ENCODE data around the gene CDK16. TPM values are rescaled to one million over a fixed set of nuclear protein-coding genes. Genes with fewer than 3 reads are reported as not detected.

CDK16 gene
- total and polyA plus RNA-seq, 2 donors (not counting 3 experiments of a cell fraction or from before 2014, with no cell fraction given): 99.9 to 149 TPM

DNA sequence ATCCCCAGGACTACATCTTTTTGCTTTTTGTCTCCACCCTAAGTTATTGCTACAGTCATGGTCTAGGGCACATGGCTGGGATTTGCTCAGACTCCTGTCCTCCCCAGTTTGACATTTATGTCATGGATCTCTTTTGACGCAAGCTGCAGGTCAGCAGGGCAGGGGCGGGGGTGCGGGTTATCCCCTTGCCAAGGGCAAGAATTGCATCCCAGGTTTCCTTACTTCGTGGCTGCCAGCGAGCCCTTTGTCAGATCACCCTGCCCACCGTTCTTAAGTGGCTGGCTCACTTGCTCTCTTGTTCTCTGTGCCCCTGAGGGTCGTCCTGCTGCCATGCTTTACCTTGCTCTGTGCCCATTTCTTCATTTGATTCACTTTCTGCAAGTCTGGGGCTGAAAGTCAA lies 45.9 kb upstream of the CDK16 start:
- Histone ChIP-seq H3K4me2 (ENCODE audit: insufficient read depth, low read length) (no peak overlapping the region), H3K9me3 (replicated peaks; ENCODE audit: control insufficient read depth, insufficient read depth, low read length) (no peaks in the 10 kb centered on the region), H3K4me1 (ENCODE audit: control insufficient read depth, extremely low read depth, insufficient read depth, low read length) (no peaks in the 10 kb centered on the region), H2AFZ (ENCODE audit: low read depth, low read length) (no peak overlapping the region), H3K4me3 (replicated peaks in 1 of 3; ENCODE audit: insufficient read depth in 1 of 3, low read depth in 1 of 3, low read length in 3 of 3) (no peak overlapping the region), H3K9me1 (replicated peaks; ENCODE audit: control insufficient read depth, extremely low read depth, insufficient read depth, low read length) (no peaks in the 10 kb centered on the region), H3K9ac (replicated peaks; ENCODE audit: extremely low read depth, insufficient read depth, low read length) (no peak overlapping the region), H3K79me2 (ENCODE audit: control insufficient read depth, insufficient read depth, low read length) (no peaks in the 10 kb centered on the region), H3K27me3 (ENCODE audit: control insufficient read depth in 2 of 2, insufficient read depth in 2 of 2, low read length in 2 of 2) (no peaks in the 10 kb centered on the region), H3K36me3 (ENCODE audit: control insufficient read depth in 2 of 2, extremely low read depth in 1 of 2, insufficient read depth in 2 of 2, low read length in 2 of 2) (peaks cover 0 to 50% of the 10 kb centered on the region in 2 experiments), H4K20me1 (replicated peaks; ENCODE audit: control insufficient read depth, extremely low read depth, insufficient read depth, low read length) (no peaks in the 10 kb centered on the region), H3K27ac (ENCODE audit: insufficient read depth, low read depth, low read length) (no peak overlapping the region)
- DNase-seq (ENCODE audit: low read depth, low spot score) (no peak), FAIRE-seq (no peak)
- intact Hi-C loops (cut with micrococcal nuclease) (no loop called here), dilution Hi-C loops (cut with MboI; ENCODE audit: extremely low pct_ligation_motif_present, low sequenced_read_pairs) (no loop called here)
- ChIA-PET CTCF (no interaction called here), POLR2A (no interaction called here)
- TF ChIP-seq MYC (IDR thresholded peaks at IDR 0.05; ENCODE audit: low read depth, low read length): no peak
- TF ChIP-seq FOS (IDR thresholded peaks at IDR 0.05; ENCODE audit: borderline replicate concordance, insufficient read depth, low read length): no peak
- no peak for TF ChIP-seq JUN (IDR thresholded peaks at IDR 0.05; ENCODE audit: borderline replicate concordance, insufficient read depth, insufficient read length, low read depth)
- TF ChIP-seq, protein P1, sequence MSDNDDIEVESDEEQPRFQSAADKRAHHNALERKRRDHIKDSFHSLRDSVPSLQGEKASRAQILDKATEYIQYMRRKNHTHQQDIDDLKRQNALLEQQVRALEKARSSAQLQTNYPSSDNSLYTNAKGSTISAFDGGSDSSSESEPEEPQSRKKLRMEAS (IDR thresholded peaks at IDR 0.05; ENCODE audit: insufficient read depth, insufficient read length): no peak
- no peak for TF ChIP-seq EZH2 (IDR thresholded peaks at IDR 0.05; ENCODE audit: borderline replicate concordance, low read depth, low read length, severe bottlenecking)
- TF ChIP-seq POLR2A (IDR thresholded peaks at IDR 0.05; ENCODE audit: low read depth, low read length): no peak
- TF ChIP-seq POLR2AphosphoS5 (IDR thresholded peaks at IDR 0.05; ENCODE audit: insufficient read depth, low read depth, low read length): no peak
- TF ChIP-seq GATA2 (IDR thresholded peaks at IDR 0.05; ENCODE audit: insufficient read depth, insufficient read length, low read depth, low read length): no peak
- TF ChIP-seq, protein P2, sequence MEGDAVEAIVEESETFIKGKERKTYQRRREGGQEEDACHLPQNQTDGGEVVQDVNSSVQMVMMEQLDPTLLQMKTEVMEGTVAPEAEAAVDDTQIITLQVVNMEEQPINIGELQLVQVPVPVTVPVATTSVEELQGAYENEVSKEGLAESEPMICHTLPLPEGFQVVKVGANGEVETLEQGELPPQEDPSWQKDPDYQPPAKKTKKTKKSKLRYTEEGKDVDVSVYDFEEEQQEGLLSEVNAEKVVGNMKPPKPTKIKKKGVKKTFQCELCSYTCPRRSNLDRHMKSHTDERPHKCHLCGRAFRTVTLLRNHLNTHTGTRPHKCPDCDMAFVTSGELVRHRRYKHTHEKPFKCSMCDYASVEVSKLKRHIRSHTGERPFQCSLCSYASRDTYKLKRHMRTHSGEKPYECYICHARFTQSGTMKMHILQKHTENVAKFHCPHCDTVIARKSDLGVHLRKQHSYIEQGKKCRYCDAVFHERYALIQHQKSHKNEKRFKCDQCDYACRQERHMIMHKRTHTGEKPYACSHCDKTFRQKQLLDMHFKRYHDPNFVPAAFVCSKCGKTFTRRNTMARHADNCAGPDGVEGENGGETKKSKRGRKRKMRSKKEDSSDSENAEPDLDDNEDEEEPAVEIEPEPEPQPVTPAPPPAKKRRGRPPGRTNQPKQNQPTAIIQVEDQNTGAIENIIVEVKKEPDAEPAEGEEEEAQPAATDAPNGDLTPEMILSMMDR (IDR thresholded peaks at IDR 0.05; ENCODE audit: extremely low read depth in 1 of 2, insufficient read depth in 1 of 2, low read depth in 1 of 2, low read length in 2 of 2): no peak
- BruUV-seq (replicated peaks): no TSS peak

All from endothelial cell of umbilical vein (primary cell).